ENCODE data around the gene EMP1.

Gene EMP1, protein sequence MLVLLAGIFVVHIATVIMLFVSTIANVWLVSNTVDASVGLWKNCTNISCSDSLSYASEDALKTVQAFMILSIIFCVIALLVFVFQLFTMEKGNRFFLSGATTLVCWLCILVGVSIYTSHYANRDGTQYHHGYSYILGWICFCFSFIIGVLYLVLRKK

DNA sequence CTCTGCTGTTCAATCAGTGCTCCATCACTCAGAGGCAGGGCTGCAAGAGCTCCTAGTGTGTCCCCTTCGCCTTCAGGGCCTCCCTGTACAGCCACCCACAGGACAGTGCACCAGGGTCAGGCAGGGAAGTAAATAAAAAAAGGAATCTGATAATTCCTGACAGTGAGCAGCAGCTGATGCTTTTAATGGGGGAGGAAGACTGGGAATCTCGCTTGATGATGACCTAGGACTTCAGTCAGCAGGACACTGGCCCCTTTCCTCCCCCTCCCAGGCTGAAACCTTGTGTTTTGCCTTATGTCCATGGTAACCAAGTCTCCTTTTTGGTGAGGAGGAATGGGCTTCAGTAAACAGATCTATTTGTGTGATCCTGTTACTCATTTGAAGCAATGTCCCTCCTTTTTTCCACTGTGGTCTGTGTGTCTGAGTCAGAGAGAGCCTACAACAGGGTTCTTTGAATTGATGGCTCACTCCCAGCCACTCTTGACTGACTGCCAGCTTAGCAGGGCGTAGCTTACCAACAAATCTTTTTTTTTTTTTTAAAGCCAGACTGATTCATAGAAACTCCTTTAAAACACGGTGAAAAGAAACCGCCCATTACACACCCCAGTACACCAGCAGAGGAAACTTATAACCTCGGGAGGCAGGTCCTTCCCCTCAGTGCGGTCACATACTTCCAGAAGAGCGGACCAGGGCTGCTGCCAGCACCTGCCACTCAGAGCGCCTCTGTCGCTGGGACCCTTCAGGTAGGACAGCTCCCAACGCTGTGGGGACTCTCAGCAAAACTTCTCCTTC, at the start of gene EMP1:
Gene EMP1 (plus strand): TSS at position 597 of the 792 bp plus-strand sequence. CDS start 14,785 bp downstream, outside the sequence.
- Histone ChIP-seq H3K27me3 (ENCODE audit: control insufficient read depth, insufficient read depth, low read length) (no peaks in the 10 kb centered on the region), H3K9me3 (ENCODE audit: control insufficient read depth, low read depth, low read length) (no peaks in the 10 kb centered on the region), H3K27ac (ENCODE audit: low read length) (no peak within 1 kb of the TSS), H3K4me1 (ENCODE audit: control insufficient read depth, low read depth, low read length) (peaks cover 16% of the 10 kb centered on the region), H3K36me3 (ENCODE audit: control insufficient read depth, low read depth, low read length) (no peaks in the 10 kb centered on the region), H3K4me3 (ENCODE audit: low read length) (no peak within 1 kb of the TSS), H3K9ac (ENCODE audit: low read length) (no peak within 1 kb of the TSS)

DNA sequence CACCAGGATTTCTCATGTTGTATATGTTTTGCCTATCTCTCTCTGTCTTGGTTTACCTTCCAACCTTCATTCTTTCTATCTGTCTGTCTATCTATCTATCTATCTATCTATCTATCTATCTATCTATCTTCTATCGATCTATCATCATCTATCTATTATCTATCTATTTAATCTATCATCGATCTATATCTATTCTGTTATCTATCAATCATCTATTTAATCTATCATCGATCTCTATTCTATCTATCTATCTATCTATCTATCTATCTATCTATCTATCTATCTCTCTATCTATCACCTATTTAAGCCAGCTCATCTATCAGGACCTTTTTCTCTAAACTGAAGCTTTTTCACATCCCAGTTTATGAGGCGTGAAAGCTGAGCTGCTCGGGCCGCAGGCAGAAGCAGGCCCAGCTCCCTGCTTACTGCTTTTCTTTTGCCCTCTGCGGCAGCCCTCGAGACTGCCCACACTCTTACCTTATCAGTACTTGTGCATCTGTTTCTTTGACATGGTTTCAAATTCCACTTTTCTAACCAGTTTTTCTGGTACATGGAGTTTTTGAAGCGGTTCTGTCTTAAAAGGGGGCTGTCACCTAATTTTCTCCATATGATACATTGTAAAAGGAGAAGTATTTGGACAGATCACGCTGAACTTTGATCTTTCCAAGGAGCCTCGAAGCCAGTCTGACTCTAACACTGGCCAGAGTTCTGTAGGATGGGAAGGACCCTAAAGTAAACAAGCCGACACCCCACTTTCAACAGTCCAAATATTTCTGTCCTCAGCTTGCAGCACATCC, 48.6 kb upstream of the EMP1 start:
- Histone ChIP-seq H3K9ac (ENCODE audit: low read length) (no peak overlapping the region), H3K36me3 (ENCODE audit: control insufficient read depth, low read depth, low read length) (no peaks in the 10 kb centered on the region), H3K4me1 (ENCODE audit: control insufficient read depth, low read depth, low read length) (no peaks in the 10 kb centered on the region), H3K4me3 (ENCODE audit: low read length) (no peak overlapping the region), H3K27ac (ENCODE audit: low read length) (no peak overlapping the region), H3K27me3 (ENCODE audit: control insufficient read depth, insufficient read depth, low read length) (no peaks in the 10 kb centered on the region), H3K9me3 (ENCODE audit: control insufficient read depth, low read depth, low read length) (no peaks in the 10 kb centered on the region)

DNA sequence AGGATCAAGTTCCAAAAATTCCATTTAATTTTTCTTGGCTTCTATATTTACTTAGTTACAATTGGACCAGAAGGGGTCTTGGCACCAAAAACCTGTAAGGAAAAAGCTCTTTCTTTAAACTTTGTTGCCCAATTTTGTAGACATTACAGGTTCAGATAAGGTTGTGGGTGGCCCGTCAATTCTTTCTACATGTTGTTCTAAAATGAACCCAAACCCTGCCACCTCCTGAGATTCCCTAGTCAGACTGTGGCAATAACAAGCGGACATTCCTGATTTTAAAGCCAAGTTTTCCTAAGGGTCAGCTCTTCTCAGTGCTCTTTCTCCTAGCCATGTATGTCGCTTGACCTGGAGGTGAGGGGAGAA, 48.1 kb upstream of the EMP1 start:
- Histone ChIP-seq H3K4me3 (ENCODE audit: low read length) (no peak overlapping the region), H3K36me3 (ENCODE audit: control insufficient read depth, low read depth, low read length) (no peaks in the 10 kb centered on the region), H3K27me3 (ENCODE audit: control insufficient read depth, insufficient read depth, low read length) (no peaks in the 10 kb centered on the region), H3K9me3 (ENCODE audit: control insufficient read depth, low read depth, low read length) (no peaks in the 10 kb centered on the region), H3K27ac (ENCODE audit: low read length) (no peak overlapping the region), H3K9ac (ENCODE audit: low read length) (no peak overlapping the region), H3K4me1 (ENCODE audit: control insufficient read depth, low read depth, low read length) (no peaks in the 10 kb centered on the region)

DNA sequence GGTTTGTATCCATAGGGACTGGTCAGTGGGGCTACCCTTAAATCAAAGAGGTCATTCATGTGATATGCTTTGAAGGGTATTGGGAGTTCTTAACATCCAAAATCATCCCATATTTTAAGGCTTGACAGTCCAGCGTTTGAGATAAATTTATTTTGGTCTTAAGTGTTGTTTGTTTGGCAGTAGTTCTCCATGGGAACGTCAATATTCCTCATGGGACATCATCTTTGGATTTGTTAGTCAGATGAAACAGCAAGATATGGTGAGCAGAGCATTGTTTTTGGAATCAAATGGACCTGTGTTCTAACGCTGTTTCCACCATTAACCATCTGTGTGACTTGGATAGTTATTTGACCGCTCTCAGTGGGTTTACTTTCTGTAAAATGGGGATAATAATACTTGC, 47.1 kb upstream of the EMP1 start:
- no peak overlapping the region for H3K27ac ChIP-seq (ENCODE audit: low read length)
- H3K9ac ChIP-seq (ENCODE audit: low read length) = no peak overlapping the region
- H3K9me3 ChIP-seq (ENCODE audit: control insufficient read depth, low read depth, low read length) = no peaks in the 10 kb centered on the region
- H3K4me3 ChIP-seq (ENCODE audit: low read length) = no peak overlapping the region
- no peaks in the 10 kb centered on the region for H3K27me3 ChIP-seq (ENCODE audit: control insufficient read depth, insufficient read depth, low read length)
- peaks cover 3% of the 10 kb centered on the region for H3K4me1 ChIP-seq (ENCODE audit: control insufficient read depth, low read depth, low read length)
- no peaks in the 10 kb centered on the region for H3K36me3 ChIP-seq (ENCODE audit: control insufficient read depth, low read depth, low read length)

DNA sequence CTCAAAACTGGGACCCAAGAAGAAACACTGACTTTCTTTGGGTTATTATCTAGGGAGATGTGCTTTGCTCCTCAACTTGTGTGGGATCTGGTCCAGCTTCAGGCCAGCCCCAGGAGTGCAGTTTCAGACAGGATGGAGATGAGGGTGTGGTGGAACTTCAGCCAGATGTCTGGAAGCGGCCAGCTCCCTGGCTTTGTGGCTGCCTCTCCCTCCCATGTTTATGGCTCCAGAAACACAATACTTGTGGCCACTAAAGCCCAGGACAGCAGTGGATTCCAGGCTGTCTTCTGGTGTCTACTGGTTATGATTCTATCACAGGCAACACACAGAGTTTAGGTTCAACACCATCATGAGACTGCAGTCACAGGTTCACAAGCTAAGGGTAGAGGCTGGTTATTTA, 44.2 kb upstream of the EMP1 start:
- Histone ChIP-seq H3K27ac (ENCODE audit: low read length) (no peak overlapping the region), H3K9ac (ENCODE audit: low read length) (no peak overlapping the region), H3K36me3 (ENCODE audit: control insufficient read depth, low read depth, low read length) (no peaks in the 10 kb centered on the region), H3K4me1 (ENCODE audit: control insufficient read depth, low read depth, low read length) (peaks cover 6% of the 10 kb centered on the region), H3K27me3 (ENCODE audit: control insufficient read depth, insufficient read depth, low read length) (no peaks in the 10 kb centered on the region), H3K4me3 (ENCODE audit: low read length) (no peak overlapping the region), H3K9me3 (ENCODE audit: control insufficient read depth, low read depth, low read length) (no peaks in the 10 kb centered on the region)

DNA sequence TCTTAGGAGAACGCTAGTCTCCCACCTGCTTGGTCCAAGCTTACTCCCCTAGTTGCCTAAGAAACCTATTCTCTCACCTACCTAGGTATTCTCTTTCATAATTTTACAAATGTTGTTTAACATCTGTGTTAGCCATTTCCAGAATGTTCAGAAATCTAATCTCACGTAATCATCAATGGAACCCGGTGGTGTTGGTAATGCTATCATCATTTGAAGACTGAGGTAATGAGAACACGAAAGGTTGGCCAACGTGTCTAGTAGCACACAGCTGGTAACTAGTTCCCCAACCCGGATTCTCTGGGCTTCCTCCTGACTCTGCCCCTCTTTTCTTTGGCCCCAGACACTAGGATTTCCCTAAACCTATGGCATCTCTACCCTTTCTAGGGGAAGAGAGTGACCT, 43.8 kb upstream of the EMP1 start:
- Histone ChIP-seq H3K4me1 (ENCODE audit: control insufficient read depth, low read depth, low read length) (peaks cover 6% of the 10 kb centered on the region), H3K9me3 (ENCODE audit: control insufficient read depth, low read depth, low read length) (no peaks in the 10 kb centered on the region), H3K4me3 (ENCODE audit: low read length) (no peak overlapping the region), H3K27me3 (ENCODE audit: control insufficient read depth, insufficient read depth, low read length) (no peaks in the 10 kb centered on the region), H3K36me3 (ENCODE audit: control insufficient read depth, low read depth, low read length) (no peaks in the 10 kb centered on the region), H3K27ac (ENCODE audit: low read length) (no peak overlapping the region), H3K9ac (ENCODE audit: low read length) (no peak overlapping the region)

DNA sequence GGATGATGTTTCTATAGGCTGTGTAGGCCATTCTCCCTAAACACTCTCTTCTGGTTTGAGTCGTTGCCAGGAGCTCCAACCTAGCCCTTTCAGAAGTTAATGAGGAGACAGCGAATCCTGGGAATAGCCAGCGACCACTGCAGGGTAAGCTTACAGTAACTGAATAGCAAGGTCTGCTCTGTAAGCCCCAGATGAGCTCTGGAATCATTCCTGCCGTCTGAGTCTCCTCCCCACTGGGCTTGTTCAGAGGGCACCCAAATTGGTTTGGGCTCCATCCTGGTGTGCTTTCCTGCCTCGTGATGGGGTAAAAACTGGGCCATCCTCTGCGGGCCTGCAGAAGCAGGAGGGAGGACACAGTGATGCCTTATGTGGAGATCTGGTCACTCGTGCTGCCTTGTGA, 43.3 kb upstream of the EMP1 start:
- no peak overlapping the region for H3K27ac ChIP-seq (ENCODE audit: low read length)
- H3K9ac ChIP-seq (ENCODE audit: low read length) = no peak overlapping the region
- peaks cover 6% of the 10 kb centered on the region for H3K4me1 ChIP-seq (ENCODE audit: control insufficient read depth, low read depth, low read length)
- no peaks in the 10 kb centered on the region for H3K9me3 ChIP-seq (ENCODE audit: control insufficient read depth, low read depth, low read length)
- H3K4me3 ChIP-seq (ENCODE audit: low read length) = no peak overlapping the region
- no peaks in the 10 kb centered on the region for H3K36me3 ChIP-seq (ENCODE audit: control insufficient read depth, low read depth, low read length)
- H3K27me3 ChIP-seq (ENCODE audit: control insufficient read depth, insufficient read depth, low read length) = no peaks in the 10 kb centered on the region

DNA sequence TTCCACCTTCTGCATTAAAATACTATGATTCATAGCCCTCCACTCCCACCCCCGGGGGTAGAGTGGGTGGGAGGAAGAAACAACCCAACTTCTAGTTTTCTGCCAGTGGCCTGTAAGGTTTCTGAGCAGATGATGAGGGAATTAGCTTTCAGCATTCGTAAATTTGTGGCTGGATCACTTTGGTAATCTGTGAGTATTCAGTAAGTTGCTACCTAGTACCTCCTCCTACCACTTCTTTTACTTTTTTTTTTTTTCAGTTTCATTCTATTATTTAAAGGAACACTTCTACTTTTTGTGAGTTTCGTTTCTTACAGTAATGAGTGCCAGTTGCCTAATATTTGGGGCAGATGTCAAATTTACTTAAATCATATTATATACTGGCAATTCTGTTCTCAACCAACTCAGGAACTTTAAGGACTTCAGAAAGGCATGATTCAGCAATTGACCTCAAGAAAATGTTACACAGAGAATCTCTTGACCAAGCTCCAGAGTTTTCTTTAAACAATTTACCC, 42.4 kb upstream of the EMP1 start:
- H3K4me3 ChIP-seq (ENCODE audit: low read length) = no peak overlapping the region
- H3K9me3 ChIP-seq (ENCODE audit: control insufficient read depth, low read depth, low read length) = no peaks in the 10 kb centered on the region
- no peak overlapping the region for H3K27ac ChIP-seq (ENCODE audit: low read length)
- peaks cover 6% of the 10 kb centered on the region for H3K4me1 ChIP-seq (ENCODE audit: control insufficient read depth, low read depth, low read length)
- H3K9ac ChIP-seq (ENCODE audit: low read length) = no peak overlapping the region
- no peaks in the 10 kb centered on the region for H3K36me3 ChIP-seq (ENCODE audit: control insufficient read depth, low read depth, low read length)
- no peaks in the 10 kb centered on the region for H3K27me3 ChIP-seq (ENCODE audit: control insufficient read depth, insufficient read depth, low read length)

DNA sequence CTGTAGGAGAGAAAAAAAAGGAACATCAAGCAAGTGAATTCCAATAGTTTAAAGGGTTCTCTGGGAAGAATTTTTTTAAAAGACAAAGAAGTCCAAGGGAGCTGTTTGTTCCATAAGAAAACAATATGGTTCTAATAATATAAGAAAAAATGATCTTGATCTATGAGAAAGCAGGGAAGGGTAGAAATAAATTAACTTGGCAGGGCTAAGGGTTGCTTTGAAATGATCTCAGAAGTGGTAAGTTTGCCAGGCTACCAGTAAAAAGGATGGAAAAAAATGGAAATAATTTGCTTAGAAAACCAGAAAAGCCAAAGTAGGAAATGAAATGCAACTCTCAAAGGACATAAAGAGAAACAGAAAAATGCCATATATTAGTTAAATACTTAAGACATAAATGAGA, 41.7 kb upstream of the EMP1 start:
- Histone ChIP-seq H3K4me3 (ENCODE audit: low read length) (no peak overlapping the region), H3K27me3 (ENCODE audit: control insufficient read depth, insufficient read depth, low read length) (no peaks in the 10 kb centered on the region), H3K4me1 (ENCODE audit: control insufficient read depth, low read depth, low read length) (peaks cover 6% of the 10 kb centered on the region), H3K9ac (ENCODE audit: low read length) (no peak overlapping the region), H3K36me3 (ENCODE audit: control insufficient read depth, low read depth, low read length) (no peaks in the 10 kb centered on the region), H3K27ac (ENCODE audit: low read length) (no peak overlapping the region), H3K9me3 (ENCODE audit: control insufficient read depth, low read depth, low read length) (no peaks in the 10 kb centered on the region)

DNA sequence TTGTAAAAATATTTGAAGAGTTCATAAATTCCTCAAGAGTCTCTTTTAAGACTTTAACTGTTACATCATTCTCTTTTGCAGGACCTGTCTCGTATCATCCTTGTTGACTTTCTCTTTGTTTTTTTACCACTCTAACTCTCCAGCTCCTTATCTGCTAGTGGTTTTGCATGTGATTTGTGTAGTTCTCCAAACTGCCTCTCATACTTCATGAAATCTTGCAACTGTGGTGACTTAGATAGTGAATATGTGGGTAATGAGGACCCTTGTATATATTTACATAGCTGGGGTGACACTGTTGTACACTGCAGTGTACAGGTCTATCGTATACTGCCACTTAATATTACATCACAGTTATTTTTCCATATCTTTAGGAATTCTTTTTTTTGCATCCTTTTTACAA, 40.2 kb upstream of the EMP1 start:
- H3K9me3 ChIP-seq (ENCODE audit: control insufficient read depth, low read depth, low read length) = no peaks in the 10 kb centered on the region
- H3K27me3 ChIP-seq (ENCODE audit: control insufficient read depth, insufficient read depth, low read length) = no peaks in the 10 kb centered on the region

DNA sequence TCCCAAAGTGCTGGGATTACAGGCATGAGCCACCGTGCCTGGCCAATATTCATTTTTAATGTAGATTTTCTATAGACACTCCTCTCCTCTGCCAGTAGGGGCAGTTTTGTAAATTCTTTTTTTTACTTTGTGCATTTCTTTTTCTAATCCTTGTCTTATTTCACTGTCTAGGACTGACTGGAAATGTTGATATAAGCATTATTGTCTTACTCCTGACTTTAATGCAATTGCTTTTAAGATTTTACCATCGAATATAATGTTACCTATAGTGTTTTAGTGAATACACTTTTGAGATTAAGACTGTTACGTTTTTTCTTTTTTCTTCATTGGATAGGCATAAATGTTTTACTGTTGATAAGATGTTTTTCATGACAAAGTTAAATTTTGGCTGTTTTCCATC, 35.4 kb upstream of the EMP1 start:
- no peaks in the 10 kb centered on the region for H3K9me3 ChIP-seq (ENCODE audit: control insufficient read depth, low read depth, low read length)
- no peak overlapping the region for H3K9ac ChIP-seq (ENCODE audit: low read length)
- no peaks in the 10 kb centered on the region for H3K27me3 ChIP-seq (ENCODE audit: control insufficient read depth, insufficient read depth, low read length)
- no peak overlapping the region for H3K4me3 ChIP-seq (ENCODE audit: low read length)
- no peaks in the 10 kb centered on the region for H3K36me3 ChIP-seq (ENCODE audit: control insufficient read depth, low read depth, low read length)
- no peaks in the 10 kb centered on the region for H3K4me1 ChIP-seq (ENCODE audit: control insufficient read depth, low read depth, low read length)
- no peak overlapping the region for H3K27ac ChIP-seq (ENCODE audit: low read length)

More for the DNA sequence above, 40.2 kb upstream of the EMP1 start:
- Histone ChIP-seq H3K4me1 (ENCODE audit: control insufficient read depth, low read depth, low read length) (peaks cover 6% of the 10 kb centered on the region), H3K27ac (ENCODE audit: low read length) (no peak overlapping the region), H3K9ac (ENCODE audit: low read length) (no peak overlapping the region), H3K4me3 (ENCODE audit: low read length) (no peak overlapping the region), H3K36me3 (ENCODE audit: control insufficient read depth, low read depth, low read length) (no peaks in the 10 kb centered on the region)
